ENCODE measurements around the gene EGF.
"Not testable (repeated sequence)": the region's sequence is repeated elsewhere in the genome, so short reads cannot be mapped to it uniquely, and the experiment has no call there.

The EGF gene

DNA sequence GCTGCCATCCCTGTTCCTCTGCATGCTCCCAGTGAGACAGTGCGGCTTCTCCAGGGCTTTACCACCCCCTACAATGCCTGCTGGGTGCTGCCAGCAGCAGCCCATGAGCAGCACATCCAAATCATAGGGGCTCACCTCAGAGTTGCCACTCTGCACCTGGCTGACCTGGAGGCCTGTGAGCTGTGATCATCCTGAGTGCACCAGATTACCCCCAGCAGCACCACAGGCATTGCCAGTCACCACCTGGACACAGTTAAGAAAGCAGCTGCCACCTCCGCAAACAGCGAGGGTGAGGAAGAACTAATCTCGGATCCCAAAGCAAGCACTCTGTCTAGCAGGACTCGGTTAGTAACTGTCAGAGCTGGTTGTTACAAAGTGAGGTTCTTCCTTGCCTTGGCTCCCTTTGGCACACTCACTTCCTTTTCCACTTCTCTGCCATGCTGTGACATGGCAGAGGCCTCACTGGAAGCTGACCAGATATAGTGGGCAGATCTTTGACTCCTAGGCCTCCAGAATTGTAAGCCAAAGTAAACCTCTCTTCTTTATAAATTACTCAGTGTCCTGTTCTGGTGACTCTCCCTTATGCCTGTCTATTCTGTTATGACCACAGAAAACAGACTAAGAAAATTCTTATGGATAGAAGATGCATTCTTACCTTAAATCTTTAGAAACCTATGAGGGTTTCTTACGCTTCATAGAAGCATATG, 39.6 kb upstream of the EGF start:
- no peaks in the 10 kb centered on the region for H3K27me3 ChIP-seq (ENCODE audit: insufficient read depth, low read length)
- H2BK12ac ChIP-seq (ENCODE audit: low read length): no peak overlapping the region
- DNase-seq: no peak
- no peak overlapping the region for H3K23ac ChIP-seq (ENCODE audit: low read length)
- no peak overlapping the region for H4K91ac ChIP-seq (ENCODE audit: low read depth, low read length)
- WGBS (ENCODE audit: extremely low coverage, insufficient coverage, insufficient read length): no CpG with 5 or more reads among the region's 6 CpGs
- H3K36me3 ChIP-seq (ENCODE audit: control insufficient read depth in 1 of 2, insufficient read depth in 2 of 2, low read length in 2 of 2): no peaks in the 10 kb centered on the region
- no peak overlapping the region for H3K4ac ChIP-seq (ENCODE audit: low read depth, low read length)
- no peaks in the 10 kb centered on the region for H3K79me2 ChIP-seq (ENCODE audit: control insufficient read depth, insufficient read depth, low read length, poor library complexity)
- no peak overlapping the region for H3K9ac ChIP-seq (ENCODE audit: low read length)
- no peak overlapping the region for H3K14ac ChIP-seq (ENCODE audit: low read length)
- H3K4me2 ChIP-seq (ENCODE audit: low read length): no peak overlapping the region
- no peak overlapping the region for H3K27ac ChIP-seq (ENCODE audit: low read depth, low read length)
- H2AK5ac ChIP-seq (ENCODE audit: low read length): no peak overlapping the region
- H3K18ac ChIP-seq (ENCODE audit: low read length): no peak overlapping the region
- no peak overlapping the region for H3K4me3 ChIP-seq (ENCODE audit: low read depth, low read length)
- no peak overlapping the region for H2BK120ac ChIP-seq (ENCODE audit: insufficient read depth, low read length, poor library complexity)
- H3K9me3 ChIP-seq (ENCODE audit: insufficient read depth, low read depth, low read length): peaks cover 4% of the 10 kb centered on the region
- H3K4me1 ChIP-seq (ENCODE audit: control insufficient read depth in 1 of 2, insufficient read depth in 2 of 2, low read length in 2 of 2): no peaks in the 10 kb centered on the region
- H4K8ac ChIP-seq (ENCODE audit: low read depth, low read length): no peak overlapping the region
- H2AFZ ChIP-seq (ENCODE audit: insufficient read depth, low read length, poor library complexity): no peak overlapping the region
- no peak overlapping the region for H2BK5ac ChIP-seq (ENCODE audit: low read depth, low read length, poor library complexity)
- no peak overlapping the region for H4K12ac ChIP-seq (ENCODE audit: low read depth, low read length)
- no peaks in the 10 kb centered on the region for H3K79me1 ChIP-seq (ENCODE audit: low read length)

DNA sequence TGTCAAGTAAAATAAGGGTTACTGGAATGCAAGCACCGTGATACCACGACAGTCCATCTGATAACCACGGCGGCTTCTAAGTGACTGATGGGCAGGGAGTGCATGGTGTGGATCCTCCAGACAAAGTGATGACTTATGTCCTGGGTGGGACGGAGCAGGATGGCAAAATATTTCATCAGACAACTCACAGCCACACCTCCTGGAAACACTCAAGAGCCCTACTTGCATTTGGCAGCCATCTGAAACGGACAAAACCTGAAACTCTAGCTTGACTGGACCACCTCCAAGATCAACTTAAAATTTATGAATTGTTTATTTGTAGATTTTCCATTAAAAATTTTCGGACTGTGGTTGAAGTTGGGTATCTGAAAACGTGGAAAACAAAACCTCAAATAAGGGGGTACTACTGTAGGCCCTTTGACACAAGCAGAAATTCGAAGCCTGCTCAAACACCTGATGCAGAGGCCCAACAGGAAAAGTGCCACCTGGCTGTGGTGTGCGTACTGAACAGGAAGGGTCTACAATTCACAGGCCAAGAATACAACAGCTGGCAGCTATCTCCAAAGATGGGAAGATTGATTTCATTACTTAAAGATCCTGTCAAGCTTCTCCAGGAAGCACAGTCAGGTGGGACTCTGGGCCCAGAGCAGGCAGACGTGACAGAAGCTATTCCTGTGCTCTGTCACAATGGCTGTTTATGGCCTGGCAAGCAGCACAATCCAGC, 38.7 kb upstream of the EGF start:
- Histone ChIP-seq H3K79me2 (ENCODE audit: control insufficient read depth, insufficient read depth, low read length, poor library complexity) (no peaks in the 10 kb centered on the region), H3K18ac (ENCODE audit: low read length) (no peak overlapping the region), H3K9me3 (ENCODE audit: insufficient read depth, low read depth, low read length) (peaks cover 4% of the 10 kb centered on the region), H3K14ac (ENCODE audit: low read length) (no peak overlapping the region), H2BK120ac (ENCODE audit: insufficient read depth, low read length, poor library complexity) (no peak overlapping the region), H3K9ac (ENCODE audit: low read length) (no peak overlapping the region), H3K79me1 (ENCODE audit: low read length) (no peaks in the 10 kb centered on the region), H3K27me3 (ENCODE audit: insufficient read depth, low read length) (no peaks in the 10 kb centered on the region), H3K4me3 (ENCODE audit: low read depth, low read length) (no peak overlapping the region), H2BK5ac (ENCODE audit: low read depth, low read length, poor library complexity) (no peak overlapping the region), H3K36me3 (ENCODE audit: control insufficient read depth in 1 of 2, insufficient read depth in 2 of 2, low read length in 2 of 2) (no peaks in the 10 kb centered on the region), H4K8ac (ENCODE audit: low read depth, low read length) (no peak overlapping the region), H3K23ac (ENCODE audit: low read length) (no peak overlapping the region), H4K12ac (ENCODE audit: low read depth, low read length) (no peak overlapping the region), H2AK5ac (ENCODE audit: low read length) (no peak overlapping the region), H3K27ac (ENCODE audit: low read depth, low read length) (no peak overlapping the region), H3K4me1 (ENCODE audit: control insufficient read depth in 1 of 2, insufficient read depth in 2 of 2, low read length in 2 of 2) (peaks cover 0 to under 1% of the 10 kb centered on the region in 2 experiments), H3K4me2 (ENCODE audit: low read length) (no peak overlapping the region), H3K4ac (ENCODE audit: low read depth, low read length) (no peak overlapping the region), H2AFZ (ENCODE audit: insufficient read depth, low read length, poor library complexity) (no peak overlapping the region), H2BK12ac (ENCODE audit: low read length) (no peak overlapping the region), H4K91ac (ENCODE audit: low read depth, low read length) (no peak overlapping the region)
- DNase-seq: peak in 1 of 2 donors; percentile 2
- no CpG with 5 or more reads among the region's 11 CpGs for WGBS (ENCODE audit: extremely low coverage, insufficient coverage, insufficient read length)

DNA sequence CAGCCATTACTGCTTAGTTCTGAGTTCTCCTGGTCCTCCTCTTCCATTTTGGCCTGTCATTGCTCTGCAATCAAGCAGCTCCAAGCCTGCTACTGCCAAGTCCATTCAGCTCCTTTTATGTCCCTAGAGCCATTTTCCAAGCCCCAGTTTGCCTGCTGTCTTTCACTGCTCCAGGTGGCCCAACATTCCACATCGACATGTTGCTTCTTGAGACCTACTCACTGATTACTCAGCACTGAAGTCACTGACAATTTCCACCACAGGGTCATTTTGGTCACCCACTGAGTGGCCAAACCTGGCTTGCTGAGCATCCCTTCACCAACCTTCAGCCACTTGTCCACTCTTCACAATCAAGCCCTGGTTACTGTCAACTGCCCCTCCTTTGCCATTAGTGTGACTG, 37.6 kb upstream of the EGF start:
- H3K4me3 ChIP-seq (ENCODE audit: low read depth, low read length): no peak overlapping the region
- H2BK120ac ChIP-seq (ENCODE audit: insufficient read depth, low read length, poor library complexity): no peak overlapping the region
- no peaks in the 10 kb centered on the region for H3K79me2 ChIP-seq (ENCODE audit: control insufficient read depth, insufficient read depth, low read length, poor library complexity)
- H3K36me3 ChIP-seq (ENCODE audit: control insufficient read depth in 1 of 2, insufficient read depth in 2 of 2, low read length in 2 of 2): no peaks in the 10 kb centered on the region
- no peak overlapping the region for H3K14ac ChIP-seq (ENCODE audit: low read length)
- peaks cover 2% of the 10 kb centered on the region for H3K79me1 ChIP-seq (ENCODE audit: low read length)
- H4K12ac ChIP-seq (ENCODE audit: low read depth, low read length): no peak overlapping the region
- no peak overlapping the region for H3K27ac ChIP-seq (ENCODE audit: low read depth, low read length)
- H2BK12ac ChIP-seq (ENCODE audit: low read length): no peak overlapping the region
- H3K4ac ChIP-seq (ENCODE audit: low read depth, low read length): no peak overlapping the region
- H4K91ac ChIP-seq (ENCODE audit: low read depth, low read length): no peak overlapping the region
- no peak overlapping the region for H3K9ac ChIP-seq (ENCODE audit: low read length)
- H4K8ac ChIP-seq (ENCODE audit: low read depth, low read length): no peak overlapping the region
- peaks cover 4% of the 10 kb centered on the region for H3K9me3 ChIP-seq (ENCODE audit: insufficient read depth, low read depth, low read length)
- H3K4me2 ChIP-seq (ENCODE audit: low read length): no peak overlapping the region
- no peak for DNase-seq
- no peak overlapping the region for H3K23ac ChIP-seq (ENCODE audit: low read length)
- peaks cover 9 to 10% of the 10 kb centered on the region in 2 experiments for H3K4me1 ChIP-seq (ENCODE audit: control insufficient read depth in 1 of 2, insufficient read depth in 2 of 2, low read length in 2 of 2)
- H2BK5ac ChIP-seq (ENCODE audit: low read depth, low read length, poor library complexity): no peak overlapping the region
- no peaks in the 10 kb centered on the region for H3K27me3 ChIP-seq (ENCODE audit: insufficient read depth, low read length)
- WGBS (ENCODE audit: extremely low coverage, insufficient coverage, insufficient read length): no CpG with 5 or more reads among the region's 1 CpG
- H2AK5ac ChIP-seq (ENCODE audit: low read length): no peak overlapping the region
- no peak overlapping the region for H2AFZ ChIP-seq (ENCODE audit: insufficient read depth, low read length, poor library complexity)
- no peak overlapping the region for H3K18ac ChIP-seq (ENCODE audit: low read length)

DNA sequence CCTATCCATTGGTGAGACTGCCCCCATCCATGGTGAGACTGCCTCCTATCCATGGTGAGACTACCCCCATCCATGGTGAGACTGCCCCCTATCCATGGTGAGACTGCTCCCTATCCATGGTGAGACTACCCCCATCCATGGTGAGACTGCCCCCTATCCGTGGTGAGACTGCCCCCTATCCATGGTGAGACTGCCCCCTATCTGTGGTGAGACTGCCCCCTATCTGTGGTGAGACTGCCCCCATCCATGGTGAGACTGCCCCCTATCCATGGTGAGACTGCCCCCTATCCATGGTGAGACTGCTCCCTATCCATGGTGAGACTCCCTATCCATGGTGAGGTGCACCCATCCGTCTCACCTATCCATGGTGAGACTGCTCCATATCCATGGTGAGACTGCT, 37.1 kb upstream of the EGF start:
- not testable (repeated sequence) for H3K4ac ChIP-seq (ENCODE audit: low read depth, low read length); H3K27me3 ChIP-seq (ENCODE audit: insufficient read depth, low read length); H4K91ac ChIP-seq (ENCODE audit: low read depth, low read length); H3K9me3 ChIP-seq (ENCODE audit: insufficient read depth, low read depth, low read length); H3K23ac ChIP-seq (ENCODE audit: low read length); H2BK5ac ChIP-seq (ENCODE audit: low read depth, low read length, poor library complexity); H3K36me3 ChIP-seq (ENCODE audit: control insufficient read depth in 1 of 2, insufficient read depth in 2 of 2, low read length in 2 of 2); DNase-seq; H2BK12ac ChIP-seq (ENCODE audit: low read length); H3K4me3 ChIP-seq (ENCODE audit: low read depth, low read length); H4K12ac ChIP-seq (ENCODE audit: low read depth, low read length); H3K27ac ChIP-seq (ENCODE audit: low read depth, low read length); H2BK120ac ChIP-seq (ENCODE audit: insufficient read depth, low read length, poor library complexity); H4K8ac ChIP-seq (ENCODE audit: low read depth, low read length); H3K79me1 ChIP-seq (ENCODE audit: low read length); H3K14ac ChIP-seq (ENCODE audit: low read length); H3K4me2 ChIP-seq (ENCODE audit: low read length); H2AFZ ChIP-seq (ENCODE audit: insufficient read depth, low read length, poor library complexity); H2AK5ac ChIP-seq (ENCODE audit: low read length); H3K9ac ChIP-seq (ENCODE audit: low read length); H3K79me2 ChIP-seq (ENCODE audit: control insufficient read depth, insufficient read depth, low read length, poor library complexity); H3K18ac ChIP-seq (ENCODE audit: low read length)
- H3K4me1 ChIP-seq (ENCODE audit: control insufficient read depth in 1 of 2, insufficient read depth in 2 of 2, low read length in 2 of 2): peaks cover 10 to 13% of the 10 kb centered on the region in 2 experiments
- WGBS (ENCODE audit: extremely low coverage, insufficient coverage, insufficient read length): no CpG with 5 or more reads among the region's 2 CpGs

Data from trophoblast cell (in vitro differentiated cells and primary cell).